22Rv1 (cell line): ENCODE results near the gene SNX13.

Source experiments
- ZFX ChIP-seq: fragments of 450-650 bp; IDR thresholded peaks from 2 replicates; pipeline ENCODE4 v1.6.1; 2017; ENCODE audit warnings: antibody characterized with exemption, borderline replicate concordance
- TF ChIP-seq, protein P1 (sequence below): fragments of 450-650 bp; IDR thresholded peaks from 2 replicates; pipeline ENCODE4 v1.5.1; 2017; ENCODE audit warnings: mild to moderate bottlenecking

- TF ChIP-seq, protein P1, sequence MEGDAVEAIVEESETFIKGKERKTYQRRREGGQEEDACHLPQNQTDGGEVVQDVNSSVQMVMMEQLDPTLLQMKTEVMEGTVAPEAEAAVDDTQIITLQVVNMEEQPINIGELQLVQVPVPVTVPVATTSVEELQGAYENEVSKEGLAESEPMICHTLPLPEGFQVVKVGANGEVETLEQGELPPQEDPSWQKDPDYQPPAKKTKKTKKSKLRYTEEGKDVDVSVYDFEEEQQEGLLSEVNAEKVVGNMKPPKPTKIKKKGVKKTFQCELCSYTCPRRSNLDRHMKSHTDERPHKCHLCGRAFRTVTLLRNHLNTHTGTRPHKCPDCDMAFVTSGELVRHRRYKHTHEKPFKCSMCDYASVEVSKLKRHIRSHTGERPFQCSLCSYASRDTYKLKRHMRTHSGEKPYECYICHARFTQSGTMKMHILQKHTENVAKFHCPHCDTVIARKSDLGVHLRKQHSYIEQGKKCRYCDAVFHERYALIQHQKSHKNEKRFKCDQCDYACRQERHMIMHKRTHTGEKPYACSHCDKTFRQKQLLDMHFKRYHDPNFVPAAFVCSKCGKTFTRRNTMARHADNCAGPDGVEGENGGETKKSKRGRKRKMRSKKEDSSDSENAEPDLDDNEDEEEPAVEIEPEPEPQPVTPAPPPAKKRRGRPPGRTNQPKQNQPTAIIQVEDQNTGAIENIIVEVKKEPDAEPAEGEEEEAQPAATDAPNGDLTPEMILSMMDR, result no peak
- no peak for TF ChIP-seq ZFX
These were observed 43.1 kb upstream of the SNX13 start for GRCh38 chr7:17983221-17984062.
